Esophagus (tissue), 2 donors: ENCODE results near the gene CSF1R. TPM values are rescaled to one million over a fixed set of nuclear protein-coding genes. Genes with fewer than 3 reads are reported as not detected.

Experiments
- H3K27ac ChIP-seq, 2 donors: one replicate each; pipeline ENCODE4 v1.5.1; 2013; ENCODE audit warnings: low read depth in 2 of 2, mild to moderate bottlenecking in 2 of 2, inconsistent platforms in 1 of 2, low read length in 1 of 2, moderate library complexity in 1 of 2
- H3K27me3 ChIP-seq, 2 donors: one replicate each; pipeline ENCODE4 v1.6.1; 2013; ENCODE audit warnings: low read length in 2 of 2, control low read depth in 1 of 2, mild to moderate bottlenecking in 1 of 2; ENCODE audit not compliant: insufficient read depth in 2 of 2, control insufficient read depth in 1 of 2
- H3K36me3 ChIP-seq, 2 donors: one replicate each; pipeline ENCODE4 v1.6.1; 2013; ENCODE audit warnings: low read length in 1 of 2; ENCODE audit not compliant: control insufficient read depth in 2 of 2, insufficient read depth in 2 of 2
- H3K4me1 ChIP-seq, 2 donors: one replicate each; pipeline ENCODE4 v1.6.1; 2013; ENCODE audit warnings: low read length in 1 of 2; ENCODE audit not compliant: control insufficient read depth in 2 of 2, insufficient read depth in 2 of 2
- H3K4me3 ChIP-seq, 2 donors: one replicate each; pipeline ENCODE4 v1.5.1; 2013; ENCODE audit warnings: low read length in 2 of 2, mild to moderate bottlenecking in 2 of 2, low read depth in 1 of 2, moderate library complexity in 1 of 2
- H3K9me3 ChIP-seq, 2 donors: one replicate each; pipeline ENCODE4 v1.6.1; 2013; ENCODE audit warnings: mild to moderate bottlenecking in 2 of 2, low read depth in 1 of 2, low read length in 1 of 2, moderate library complexity in 1 of 2; ENCODE audit not compliant: control insufficient read depth in 2 of 2, insufficient read depth in 1 of 2
- WGBS, 2 donors: extraction: QIAGEN DNeasy Blood & Tissue Kit; methylation state at CpG; one replicate each; pipeline ENCODE4 v1.1.7; 2013; 5-methylcytosine and 5-hydroxymethylcytosine counted together
- polyA plus RNA-seq, 2 donors: library from polyadenylated mRNA; stranded (reverse); fragments of 200-250 nt; gene quantifications; one replicate each; pipeline ENCODE4 v1.2.3, GENCODE V29; 2013
- donor health status: healthy with polysubstance abuse.
- donor health status: Bipolar disorder and iron deficiency.

CSF1R gene
- polyA plus RNA-seq, 2 donors = 2.0 to 4.9 TPM

- Histone ChIP-seq H3K4me1 (peaks cover 3 to 4% of the 10 kb centered on the region in 2 donors), H3K9me3 (no peaks in the 10 kb centered on the region), H3K27me3 (no peaks in the 10 kb centered on the region), H3K36me3 (no peaks in the 10 kb centered on the region), H3K27ac (no peak overlapping the region), H3K4me3 (no peak overlapping the region)
- WGBS, 2 donors = 76 to 90% methylated on average over 2 of the region's 2 CpGs
These were observed 19.4 kb downstream of the CSF1R start for GRCh38 chr5:150066901-150067396.

GRCh38 chr5:150066436-150066835 is 19.9 kb downstream of the CSF1R start:
- no peaks in the 10 kb centered on the region for H3K36me3 ChIP-seq
- no peaks in the 10 kb centered on the region for H3K9me3 ChIP-seq
- WGBS, 2 donors = 91% methylated on average over 5 of the region's 5 CpGs
- no peak overlapping the region for H3K27ac ChIP-seq
- H3K4me3 ChIP-seq = no peak overlapping the region
- H3K4me1 ChIP-seq = peaks cover 3 to 4% of the 10 kb centered on the region in 2 donors
- H3K27me3 ChIP-seq = no peaks in the 10 kb centered on the region

GRCh38 chr5:150065886-150066285 is 20.5 kb downstream of the CSF1R start:
- Histone ChIP-seq H3K36me3 (no peaks in the 10 kb centered on the region), H3K27ac (no peak overlapping the region), H3K27me3 (no peaks in the 10 kb centered on the region), H3K4me1 (peaks cover 3 to 4% of the 10 kb centered on the region in 2 donors), H3K4me3 (no peak overlapping the region), H3K9me3 (no peaks in the 10 kb centered on the region)
- 63 to 66% methylated on average over 10 of the region's 10 CpGs for WGBS, 2 donors

GRCh38 chr5:150065346-150065745 is 21.0 kb downstream of the CSF1R start:
- Histone ChIP-seq H3K36me3 (no peaks in the 10 kb centered on the region), H3K27me3 (no peaks in the 10 kb centered on the region), H3K4me1 (peaks cover 3 to 4% of the 10 kb centered on the region in 2 donors), H3K27ac (no peak overlapping the region), H3K9me3 (no peaks in the 10 kb centered on the region), H3K4me3 (no peak overlapping the region)
- WGBS, 2 donors = 69 to 70% methylated on average over 6 of the region's 6 CpGs

- 78 to 81% methylated on average over 5 to 7 of the region's 7 CpGs for WGBS, 2 donors
- peaks cover 3 to 4% of the 10 kb centered on the region in 2 donors for H3K4me1 ChIP-seq
- H3K27ac ChIP-seq = no peak overlapping the region
- H3K9me3 ChIP-seq = no peaks in the 10 kb centered on the region
- no peaks in the 10 kb centered on the region for H3K27me3 ChIP-seq
- H3K36me3 ChIP-seq = no peaks in the 10 kb centered on the region
- no peak overlapping the region for H3K4me3 ChIP-seq
These were observed 21.6 kb downstream of the CSF1R start for GRCh38 chr5:150064681-150065220.

GRCh38 chr5:150063638-150064037 is 22.7 kb downstream of the CSF1R start:
- Histone ChIP-seq H3K9me3 (no peaks in the 10 kb centered on the region), H3K27me3 (no peaks in the 10 kb centered on the region), H3K4me1 (peaks cover 3% of the 10 kb centered on the region in 2 donors), H3K27ac (no peak overlapping the region), H3K36me3 (no peaks in the 10 kb centered on the region), H3K4me3 (no peak overlapping the region)
- WGBS, 2 donors = 73 to 81% methylated on average over 5 of the region's 5 CpGs

GRCh38 chr5:150062216-150062922 is 24.0 kb downstream of the CSF1R start:
- 80 to 88% methylated on average over 2 of the region's 2 CpGs for WGBS, 2 donors
- H3K27me3 ChIP-seq = no peaks in the 10 kb centered on the region
- peaks cover 0 to 3% of the 10 kb centered on the region in 2 donors for H3K4me1 ChIP-seq
- H3K4me3 ChIP-seq = no peak overlapping the region
- H3K27ac ChIP-seq = no peak overlapping the region
- H3K9me3 ChIP-seq = no peaks in the 10 kb centered on the region
- H3K36me3 ChIP-seq = no peaks in the 10 kb centered on the region

GRCh38 chr5:150061538-150061995 is 24.8 kb downstream of the CSF1R start:
- Histone ChIP-seq H3K36me3 (no peaks in the 10 kb centered on the region), H3K27me3 (no peaks in the 10 kb centered on the region), H3K4me3 (no peak overlapping the region), H3K27ac (no peak overlapping the region), H3K4me1 (no peaks in the 10 kb centered on the region), H3K9me3 (no peaks in the 10 kb centered on the region)
- 90 to 92% methylated on average over 12 of the region's 12 CpGs for WGBS, 2 donors

- H3K36me3 ChIP-seq = peaks cover 0 to 4% of the 10 kb centered on the region in 2 donors
- no peak overlapping the region for H3K27ac ChIP-seq
- H3K4me1 ChIP-seq = no peaks in the 10 kb centered on the region
- H3K4me3 ChIP-seq = no peak overlapping the region
- no peaks in the 10 kb centered on the region for H3K9me3 ChIP-seq
- WGBS, 2 donors = 79 to 93% methylated on average over 7 of the region's 7 CpGs
- H3K27me3 ChIP-seq = no peaks in the 10 kb centered on the region
These were observed 25.9 kb downstream of the CSF1R start for GRCh38 chr5:150060471-150060870.

GRCh38 chr5:150059623-150060022 is 26.7 kb downstream of the CSF1R start:
- Histone ChIP-seq H3K36me3 (peaks cover 0 to 8% of the 10 kb centered on the region in 2 donors), H3K4me3 (no peak overlapping the region), H3K9me3 (no peaks in the 10 kb centered on the region), H3K4me1 (no peaks in the 10 kb centered on the region), H3K27me3 (no peaks in the 10 kb centered on the region), H3K27ac (no peak overlapping the region)
- WGBS, 2 donors = 88 to 90% methylated on average over 11 of the region's 11 CpGs
